GM18499 (cell line): ENCODE data around the gene TUBB6.

Experiments
- ATAC-seq: cut with Tn5 transposase; IDR thresholded peaks from one replicate; pipeline ENCODE4 v1.9.1; 2021; ENCODE audit warnings: moderate number of reproducible peaks; ENCODE audit not compliant: insufficient read depth, unreplicated experiment

The TUBB6 gene

DNA sequence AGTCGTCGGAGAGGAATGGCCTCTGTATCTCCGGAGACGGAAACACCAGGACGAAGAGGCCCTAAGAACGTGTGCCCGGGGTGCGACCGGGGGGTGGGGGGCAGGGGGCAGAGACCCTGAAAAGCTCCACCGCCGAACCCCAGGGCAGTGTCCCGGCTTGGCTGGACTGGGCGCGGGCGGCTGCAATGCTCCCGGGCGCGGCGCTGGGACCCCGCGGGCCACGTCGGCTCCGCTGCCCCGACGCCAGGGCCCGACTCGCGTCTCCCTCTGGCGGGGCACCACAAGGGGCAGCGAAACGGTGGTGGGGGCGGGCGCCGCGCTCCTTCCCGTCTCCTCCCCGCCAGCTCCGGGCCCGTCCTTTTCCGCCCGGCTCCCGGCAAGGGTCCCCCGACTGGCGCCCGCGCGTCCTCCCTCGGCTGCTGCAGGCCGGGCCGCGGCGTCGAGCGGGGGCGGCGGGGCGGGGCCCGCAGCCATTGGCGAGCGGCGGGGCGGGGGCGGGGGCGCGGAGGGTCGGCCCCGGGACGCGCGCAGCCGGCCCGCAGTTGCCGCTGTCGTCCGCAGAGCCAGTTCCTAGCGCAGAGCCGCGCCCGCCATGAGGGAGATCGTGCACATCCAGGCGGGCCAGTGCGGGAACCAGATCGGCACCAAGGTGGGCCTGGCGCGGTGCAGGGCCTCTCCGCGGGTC, at the start of gene TUBB6:
Gene TUBB6 (plus strand): TSS at position 541 of the 685 bp plus-strand sequence. CDS start 52 bp downstream, at position 593.
- no peak for ATAC-seq

DNA sequence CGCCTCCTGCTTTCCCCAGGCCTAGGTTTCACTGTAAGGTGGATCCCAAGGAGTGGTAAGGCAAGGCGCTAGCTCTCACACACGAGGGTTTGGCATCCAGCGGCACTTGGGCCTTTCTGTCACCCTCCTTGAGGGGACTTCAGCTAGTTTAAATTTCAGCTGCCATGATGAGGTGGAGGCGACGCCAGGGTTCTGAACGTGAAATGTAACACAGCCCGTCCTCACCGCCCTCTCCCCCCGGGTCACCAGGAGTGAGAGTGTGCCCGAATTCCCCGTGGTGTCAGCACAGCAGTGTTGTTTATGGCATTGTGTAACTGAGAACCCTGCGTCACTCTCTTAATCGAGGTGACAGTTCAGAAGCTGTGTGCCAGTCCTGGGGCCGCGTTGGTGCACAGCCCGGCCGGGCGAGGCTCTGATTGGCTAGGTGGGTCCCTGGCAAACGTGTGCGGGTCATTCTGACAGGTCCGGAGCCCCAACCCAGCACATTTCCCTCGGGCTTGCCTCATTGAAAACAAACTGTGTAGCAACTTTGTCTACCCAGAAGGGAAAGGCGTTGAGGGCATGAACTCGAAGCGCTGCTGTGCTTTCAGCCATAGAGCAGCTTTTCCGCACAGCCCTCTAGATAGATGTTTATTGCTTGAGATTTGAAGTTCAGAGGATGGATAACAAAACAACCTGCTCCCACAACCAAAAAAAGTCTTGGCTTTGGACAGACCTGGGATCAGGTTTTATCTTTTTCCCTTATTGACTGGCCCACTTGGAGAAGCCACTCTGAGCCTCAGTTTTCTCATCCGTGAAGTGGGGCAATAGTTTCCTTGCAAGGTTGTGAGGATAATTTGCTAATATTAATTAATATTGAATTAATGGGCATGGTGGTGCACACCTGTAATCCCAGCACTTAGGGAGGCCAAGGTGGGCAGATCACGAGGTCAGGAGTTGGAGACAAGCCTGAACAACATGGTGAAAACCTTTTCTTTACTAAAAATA, 49.0 kb upstream of the TUBB6 start:
- no peak for ATAC-seq

DNA sequence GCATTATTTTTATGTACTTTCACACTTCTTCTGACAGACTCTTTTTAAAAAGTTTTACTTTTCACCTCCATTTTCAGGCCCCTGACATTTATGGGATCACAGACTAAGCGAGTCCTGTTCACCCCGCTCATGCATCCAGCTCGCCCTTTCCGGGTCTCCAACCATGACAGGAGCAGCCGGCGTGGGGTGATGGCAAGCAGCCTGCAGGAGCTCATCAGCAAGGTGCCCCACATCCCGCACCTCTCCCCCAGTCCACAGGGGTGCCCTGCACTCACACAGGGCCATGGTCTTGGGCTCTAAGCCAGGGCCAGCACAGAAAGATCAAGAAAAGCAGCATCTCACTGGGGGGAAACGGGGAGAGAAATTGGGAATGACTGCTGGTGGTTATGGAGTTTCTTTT, 45.3 kb upstream of the TUBB6 start:
- no peak for ATAC-seq

DNA sequence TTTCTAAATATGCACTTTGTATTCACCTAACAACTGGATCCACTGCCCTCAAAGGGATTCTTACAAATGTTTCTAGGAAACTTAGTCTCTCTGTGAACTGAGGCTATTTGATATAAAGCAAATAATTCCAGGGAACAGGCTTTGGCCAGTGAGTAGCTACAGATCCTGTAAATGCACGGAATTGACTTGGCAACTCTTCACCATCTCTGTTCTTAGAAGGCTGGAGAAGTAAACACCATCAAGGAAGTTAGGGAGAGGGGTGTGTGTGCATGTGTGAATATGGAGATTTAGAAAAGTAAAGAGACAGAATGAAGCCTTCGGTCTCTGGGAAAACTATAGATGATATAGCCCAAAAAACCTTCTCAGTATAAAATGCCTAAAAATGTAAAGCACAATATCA, 43.2 kb upstream of the TUBB6 start:
- no peak for ATAC-seq

DNA sequence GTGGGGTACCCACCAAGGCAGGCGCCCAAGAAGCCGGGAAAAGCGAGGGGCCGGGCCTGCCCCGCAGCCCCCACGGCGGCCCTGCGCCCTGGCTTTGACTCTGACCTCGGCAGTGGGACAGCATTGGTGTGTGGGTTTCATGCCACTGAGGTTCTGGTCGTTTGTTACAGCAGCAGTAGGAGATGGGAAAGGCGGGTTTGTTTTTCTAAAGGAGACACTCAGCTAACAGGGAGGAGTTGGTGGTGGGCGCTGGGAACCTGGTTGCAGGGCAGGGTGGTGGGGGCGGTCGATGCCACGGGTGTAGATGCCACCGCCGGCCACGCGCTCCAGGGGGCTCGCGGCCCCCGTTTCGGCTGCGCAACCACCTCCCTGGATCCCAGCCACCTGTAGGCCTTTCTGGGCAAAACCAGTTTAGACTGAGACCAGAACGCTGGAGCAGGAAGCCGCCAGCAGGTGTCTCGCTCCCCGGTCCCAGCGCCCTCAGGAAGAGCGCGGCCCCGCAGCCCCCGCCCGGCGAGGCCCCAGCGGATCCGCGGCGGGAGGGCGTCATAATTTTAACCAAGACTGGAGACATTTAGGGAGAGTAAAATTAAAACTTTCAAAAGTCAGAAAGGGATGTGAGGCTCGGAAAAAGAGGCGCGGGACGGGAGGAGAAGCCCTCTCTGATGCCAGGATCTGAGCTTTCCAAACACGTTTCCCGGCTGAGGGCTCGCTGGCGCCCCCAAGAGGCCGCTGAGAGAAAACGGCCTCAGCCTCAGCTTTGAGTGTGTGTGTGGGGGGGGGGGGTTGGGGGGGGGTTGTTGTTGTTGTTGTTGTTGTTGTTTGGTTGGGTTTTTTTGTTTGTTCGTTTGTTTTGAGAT, 36.4 kb upstream of the TUBB6 start:
- ATAC-seq: no peak

DNA sequence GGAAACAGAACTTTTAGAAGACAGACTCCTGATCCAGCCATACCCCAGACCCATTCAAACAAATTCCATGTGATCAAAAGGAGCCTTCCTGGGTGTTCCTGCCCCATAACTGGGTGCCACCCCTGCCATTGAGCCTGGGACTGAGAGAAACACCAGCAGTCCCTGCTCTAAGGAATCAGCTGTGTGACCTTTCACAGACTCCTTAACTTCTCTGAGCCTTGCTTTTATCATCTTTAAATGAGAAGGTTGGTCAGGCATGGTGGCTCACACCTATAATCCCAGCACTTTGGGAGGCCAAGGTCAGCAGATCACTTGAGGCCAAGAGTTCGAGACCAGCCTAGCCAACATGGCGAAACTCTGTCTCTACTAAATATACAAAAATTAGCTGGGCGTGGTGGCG, 33.2 kb upstream of the TUBB6 start:
- ATAC-seq: no peak

DNA sequence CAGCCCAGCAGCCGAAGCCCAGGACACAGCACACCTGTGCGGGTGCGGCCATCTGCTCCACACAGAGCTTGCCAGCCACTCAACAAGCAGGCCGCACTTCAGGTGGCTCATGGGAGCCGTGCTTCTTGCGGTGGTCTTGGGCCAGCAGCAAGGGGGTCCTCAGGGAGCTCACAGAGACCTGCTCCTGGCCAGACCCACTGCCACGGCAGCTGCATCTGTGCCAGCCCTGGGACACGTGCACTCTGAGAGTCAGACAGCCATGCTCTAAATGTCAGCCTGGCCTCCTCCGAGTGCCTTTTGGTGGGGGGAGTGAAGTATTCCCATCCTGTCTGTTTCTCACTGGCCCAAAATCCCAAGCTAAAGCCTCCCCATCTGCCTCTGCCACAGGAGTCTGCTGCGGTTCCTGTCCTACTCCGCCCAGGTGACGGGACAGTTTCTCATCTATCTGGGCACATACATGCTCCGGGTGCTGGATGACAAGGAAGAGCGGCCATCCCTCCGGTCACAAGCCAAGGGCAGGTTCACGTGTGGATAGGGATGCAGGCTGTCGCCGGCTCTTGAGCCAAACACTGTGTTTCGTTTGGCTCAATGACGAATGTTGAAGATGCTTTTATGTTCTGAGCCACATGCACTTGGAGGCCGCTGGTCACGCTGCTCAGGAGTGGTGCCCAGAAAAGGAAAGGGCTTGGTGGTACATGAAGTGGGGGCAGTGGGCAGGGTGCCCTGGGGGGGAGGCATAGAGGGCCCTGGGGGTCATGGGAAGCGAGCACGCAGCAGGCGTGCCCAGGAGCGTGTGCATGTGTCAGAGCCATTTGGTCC, 31.1 kb upstream of the TUBB6 start:
- ATAC-seq: no peak

DNA sequence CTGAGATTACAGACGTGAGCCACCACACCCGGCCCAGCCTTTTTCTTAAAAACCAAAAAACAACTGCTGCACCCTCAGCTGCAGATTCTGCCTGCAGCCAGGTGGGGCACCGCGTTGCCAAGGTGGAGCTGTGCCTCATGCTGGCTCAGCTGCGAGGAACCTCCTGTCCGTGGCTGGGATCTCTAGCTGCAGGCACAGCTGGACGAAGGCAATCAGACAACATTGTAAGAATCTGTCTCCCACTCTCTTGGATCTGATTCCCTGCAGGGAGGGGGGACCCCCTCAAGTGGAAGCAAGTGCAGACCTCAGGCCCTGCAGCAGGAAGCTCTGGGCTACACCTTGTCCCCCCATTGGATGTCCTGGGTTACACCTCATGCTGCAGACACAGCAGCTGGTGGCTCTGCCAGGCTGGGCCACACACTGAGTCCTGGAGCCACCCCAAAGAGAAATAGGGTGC, 29.8 kb upstream of the TUBB6 start:
- no peak for ATAC-seq

DNA sequence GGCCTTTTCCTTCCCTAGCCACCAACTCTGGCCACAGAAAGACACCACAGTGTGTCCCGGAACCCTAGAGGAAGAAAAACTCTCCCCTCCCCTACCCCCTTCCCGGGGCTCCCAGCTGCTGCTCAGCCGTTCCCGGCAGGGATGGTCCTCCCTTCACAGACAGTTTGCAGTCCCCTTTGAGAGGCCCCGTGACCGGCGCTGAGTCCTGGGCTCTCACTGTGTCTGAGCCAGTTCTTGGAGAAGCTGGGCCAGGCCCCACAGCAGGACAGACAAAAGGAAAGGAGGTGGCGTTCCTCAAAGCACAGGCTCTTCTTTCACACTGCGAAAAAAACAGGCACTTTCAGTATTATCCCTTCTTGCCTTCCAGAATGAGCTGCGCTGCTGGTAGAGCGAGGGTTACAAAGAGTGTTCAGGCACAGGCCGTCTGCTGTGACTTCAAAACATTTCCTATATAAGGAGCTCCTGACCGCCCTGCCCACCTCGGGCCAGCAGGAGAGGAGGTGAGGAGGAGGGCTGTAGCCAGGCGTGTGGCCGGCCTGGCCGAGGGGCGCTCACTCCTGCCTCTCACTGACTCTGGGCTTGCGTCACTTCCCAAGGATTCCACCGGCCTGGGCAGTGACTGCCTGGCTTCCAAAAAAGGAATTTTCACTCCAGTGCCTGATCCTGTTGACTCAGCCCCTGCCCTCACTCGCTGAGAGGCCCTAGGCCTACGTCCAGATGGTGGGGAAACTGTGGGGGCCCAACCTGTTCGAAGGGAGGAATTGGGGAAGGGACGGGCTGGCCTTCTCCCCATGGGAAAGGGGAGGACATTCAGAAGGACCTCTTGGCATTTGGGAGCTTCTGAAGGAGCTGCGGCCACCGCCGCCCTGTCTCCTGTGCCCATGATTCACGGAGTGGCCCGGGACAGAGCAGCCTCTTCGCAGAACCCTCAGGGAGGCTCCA, 29.0 kb upstream of the TUBB6 start:
- no peak for ATAC-seq

DNA sequence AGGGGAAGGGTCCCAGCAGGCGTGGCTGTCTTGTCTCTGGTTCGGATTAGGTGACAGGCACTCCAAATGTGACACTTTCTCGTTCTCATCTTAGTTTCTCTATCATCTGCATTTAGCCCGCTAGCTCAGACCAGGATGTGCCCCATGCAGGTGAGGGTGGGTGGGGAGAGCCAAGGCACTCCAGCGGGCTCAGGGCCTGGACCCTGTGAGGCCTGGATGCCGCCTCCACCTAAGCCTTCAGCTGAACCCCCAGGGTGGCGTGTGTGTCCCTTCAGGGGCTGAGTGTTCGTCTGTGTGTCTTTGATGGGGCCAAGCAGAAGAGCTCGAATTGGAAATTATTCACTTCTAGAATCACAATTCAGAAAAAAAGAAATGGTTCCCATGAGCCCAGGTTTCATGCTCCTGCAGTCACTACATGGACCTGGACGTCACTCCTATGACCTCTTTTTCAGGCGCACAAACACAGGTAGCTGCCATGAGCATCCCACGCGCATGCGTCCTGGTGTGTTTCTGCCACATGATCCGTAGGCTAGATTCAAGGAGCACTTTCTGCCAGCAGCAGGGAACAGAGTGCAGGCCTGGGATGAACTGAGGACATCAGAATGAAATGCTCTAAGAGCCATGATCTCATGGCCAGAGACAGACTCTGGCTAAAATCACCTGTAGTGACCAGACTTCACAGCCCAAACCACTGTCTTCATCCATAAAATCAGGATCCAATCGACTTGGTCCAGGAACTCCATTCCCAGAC, 28.1 kb upstream of the TUBB6 start:
- ATAC-seq: no peak

DNA sequence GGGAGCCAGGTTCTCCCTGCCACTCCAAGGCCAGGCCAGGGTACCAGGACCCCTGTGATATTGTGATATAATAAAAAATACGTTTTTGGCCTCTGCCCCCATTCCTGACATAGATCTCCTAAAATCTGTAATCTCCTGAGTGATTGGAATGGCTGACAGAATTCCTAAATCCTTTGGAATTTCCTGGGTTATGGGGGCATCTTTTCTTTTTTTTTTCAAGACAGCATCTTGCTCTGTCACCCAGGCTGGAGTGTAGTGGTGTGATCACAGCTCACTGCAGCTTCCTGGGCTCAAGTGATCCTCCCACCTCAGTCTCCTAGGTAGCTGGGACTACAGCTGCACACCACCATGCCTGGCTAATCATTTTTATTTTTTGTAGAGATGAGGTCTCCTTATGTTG, 26.2 kb upstream of the TUBB6 start:
- ATAC-seq: no peak

DNA sequence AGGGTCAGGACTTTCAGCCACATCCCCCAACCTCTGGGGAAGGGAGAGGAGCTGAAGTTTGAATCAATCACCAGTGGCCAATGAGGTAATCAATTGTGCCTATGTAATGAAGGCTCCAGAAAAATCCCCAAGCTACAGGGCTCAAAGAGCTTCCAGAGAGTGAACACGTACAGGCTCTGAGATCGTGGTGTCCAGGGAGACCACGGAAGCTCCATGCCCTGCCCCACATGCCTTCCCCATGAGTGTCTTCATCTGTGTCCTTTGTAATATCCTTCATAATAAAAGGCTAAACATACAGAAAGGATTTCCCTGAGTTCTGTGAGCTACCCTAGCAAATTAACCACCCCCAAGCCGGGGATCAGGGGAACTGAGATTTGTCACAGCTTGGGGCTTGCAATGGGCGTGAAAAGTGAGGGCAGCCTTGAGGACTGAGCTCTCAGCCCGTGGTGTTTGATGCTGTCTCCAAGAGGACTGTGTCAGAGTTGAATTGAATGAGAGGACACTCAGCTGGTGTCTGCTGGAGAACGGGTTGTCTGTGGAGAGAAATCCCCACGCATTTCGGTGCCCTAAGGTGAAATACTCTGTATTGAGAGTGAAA, 25.5 kb upstream of the TUBB6 start:
- ATAC-seq: no peak

DNA sequence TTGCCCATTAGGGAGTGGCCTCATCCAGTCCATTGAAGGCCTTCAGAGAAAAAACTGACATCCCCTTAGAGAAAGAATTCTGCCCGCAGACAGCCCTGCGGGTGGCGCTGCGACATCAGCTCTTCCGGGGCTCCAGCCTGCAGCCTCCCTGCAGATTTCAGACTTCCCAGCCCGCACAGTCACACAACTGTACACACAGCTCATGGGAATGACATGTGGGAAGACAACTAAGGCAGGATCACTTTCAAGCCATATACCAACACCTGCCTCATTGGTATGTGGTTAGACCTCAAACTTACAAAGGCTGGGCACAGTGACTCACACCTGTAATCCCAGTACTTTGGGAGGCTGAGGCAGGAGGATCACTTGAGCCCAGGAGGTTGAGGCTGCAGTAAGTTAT, 24.8 kb upstream of the TUBB6 start:
- ATAC-seq: no peak

DNA sequence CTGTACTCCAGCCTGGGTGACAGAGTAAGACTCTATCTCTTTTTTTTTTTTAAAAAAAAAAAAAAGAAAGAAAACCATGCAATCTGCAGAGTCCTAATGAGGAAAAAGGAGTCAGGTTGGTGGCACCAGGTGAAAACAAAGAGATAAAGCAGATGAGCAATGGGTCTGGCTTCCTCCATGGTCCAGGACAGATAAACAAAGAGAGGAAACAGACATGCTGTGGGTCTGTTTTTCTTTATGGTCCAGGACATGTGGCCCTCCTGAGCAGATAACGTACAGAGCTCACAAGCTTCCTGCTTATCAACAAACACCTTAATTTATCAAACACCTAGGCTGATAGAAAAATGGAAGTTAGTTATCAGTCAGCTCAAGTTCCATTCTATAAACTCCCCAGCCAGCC, 24.4 kb upstream of the TUBB6 start:
- ATAC-seq: no peak

DNA sequence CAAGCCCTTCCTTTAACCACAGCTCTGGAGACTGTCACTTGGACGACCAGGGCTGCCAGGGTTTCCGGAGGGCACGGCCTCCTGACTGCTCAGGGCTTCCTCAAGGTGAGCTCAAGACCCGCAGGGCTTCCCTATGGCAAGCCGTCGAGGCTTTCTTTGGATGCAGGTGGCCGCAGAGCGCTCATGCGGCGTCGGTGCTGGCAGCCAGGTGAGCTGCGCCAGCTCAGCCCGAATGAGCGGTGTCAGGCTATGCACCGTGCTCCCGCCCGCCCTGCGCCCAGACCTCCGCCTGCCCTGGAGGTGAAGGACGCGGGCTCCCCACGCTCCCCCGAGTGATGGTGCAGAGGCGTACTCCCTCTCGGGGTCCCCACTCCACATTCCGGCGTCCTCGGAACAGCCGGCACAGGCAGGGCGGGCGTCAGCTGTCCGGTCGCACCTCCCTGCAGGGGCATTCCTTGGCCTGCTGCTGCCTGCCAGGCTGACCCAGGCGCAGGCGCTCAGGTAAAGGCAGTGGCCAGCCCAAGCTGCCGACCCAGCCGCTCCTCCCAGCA, 20.8 kb upstream of the TUBB6 start:
- no peak for ATAC-seq

DNA sequence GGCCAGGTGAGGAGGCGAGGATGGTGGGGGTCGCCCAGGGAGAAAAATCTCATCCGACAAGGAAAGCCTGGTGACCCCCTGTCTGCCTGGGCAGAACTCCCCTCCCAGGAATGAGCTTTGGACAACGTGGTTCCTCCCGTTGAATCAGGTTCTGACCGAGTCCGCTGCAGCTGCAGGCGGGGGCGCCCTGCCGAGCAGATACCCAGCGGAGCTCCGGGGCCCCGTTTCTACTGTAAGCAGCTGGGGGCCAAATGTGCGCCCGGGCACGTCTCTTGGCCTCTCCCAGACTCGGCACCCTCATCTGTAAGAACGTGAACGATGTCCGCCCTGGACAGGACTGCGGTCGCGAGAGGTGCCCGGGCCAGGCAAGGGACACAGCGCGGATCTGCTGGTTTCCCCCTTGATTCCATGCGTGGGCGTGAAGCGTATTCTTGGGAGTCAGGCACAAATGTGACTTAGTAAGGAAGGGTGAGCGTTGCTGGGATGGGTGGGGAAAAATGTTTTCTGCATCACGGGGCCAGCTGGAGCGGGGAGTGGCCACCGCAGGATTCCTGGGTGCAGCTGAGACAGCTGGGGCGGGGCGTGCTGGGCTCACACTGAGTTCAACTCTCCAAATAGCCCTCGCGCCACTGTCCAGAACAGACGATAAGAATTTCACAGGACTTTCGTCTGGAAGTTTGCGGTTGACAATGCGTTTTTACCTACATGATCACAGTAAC, 20.2 kb upstream of the TUBB6 start:
- no peak for ATAC-seq

DNA sequence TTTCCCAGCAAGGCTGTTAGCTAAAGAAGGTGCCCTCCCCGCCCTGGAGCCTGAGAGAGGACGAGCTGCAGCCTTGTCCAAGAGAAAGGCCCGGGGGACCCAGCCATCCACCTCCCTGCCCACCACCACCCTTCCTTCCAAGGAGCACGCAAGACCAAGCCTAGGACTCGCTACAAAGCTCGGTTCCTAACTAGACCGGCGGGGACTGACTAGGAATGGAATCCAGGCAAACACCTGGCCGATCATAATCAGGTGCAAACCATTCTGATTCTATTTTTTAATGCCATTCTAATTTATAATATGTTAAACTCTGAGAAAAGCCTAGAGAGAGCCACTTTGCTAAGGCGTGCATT, 19.7 kb upstream of the TUBB6 start:
- no peak for ATAC-seq
